Memory B cell (primary cell): Measurements from ENCODE around the gene SLC17A9.

Source experiments
- ATAC-seq: fragments of 150-1000 bp; cut with Tn5 transposase; 2 replicates; pipeline ENCODE4 v1.10.0; 2021; ENCODE audit warnings: low read depth, mild to moderate bottlenecking, moderate library complexity
- DNase-seq, 2 donors: peaks; one replicate each; pipeline ENCODE4 v3.0.0; 2022; ENCODE audit warnings: low spot score in 2 of 2
- H3K27ac Mint-ChIP-seq: one replicate; pipeline ENCODE4 v1.8.0; 2022; ENCODE audit warnings: mild to moderate bottlenecking, moderate library complexity, mixed read lengths
- H3K27me3 Mint-ChIP-seq: one replicate; pipeline ENCODE4 v1.8.0; 2022; ENCODE audit warnings: mixed read lengths
- H3K36me3 Mint-ChIP-seq: one replicate; pipeline ENCODE4 v1.8.0; 2022; ENCODE audit warnings: mild to moderate bottlenecking, mixed read lengths
- H3K4me1 Mint-ChIP-seq: one replicate; pipeline ENCODE4 v1.8.0; 2022; ENCODE audit warnings: mixed read lengths
- H3K4me3 Mint-ChIP-seq: one replicate; pipeline ENCODE4 v1.8.0; 2022; ENCODE audit warnings: mild to moderate bottlenecking, moderate library complexity, mixed read lengths
- H3K9me3 Mint-ChIP-seq: one replicate; pipeline ENCODE4 v1.8.0; 2022; ENCODE audit warnings: mixed read lengths

Gene SLC17A9

DNA sequence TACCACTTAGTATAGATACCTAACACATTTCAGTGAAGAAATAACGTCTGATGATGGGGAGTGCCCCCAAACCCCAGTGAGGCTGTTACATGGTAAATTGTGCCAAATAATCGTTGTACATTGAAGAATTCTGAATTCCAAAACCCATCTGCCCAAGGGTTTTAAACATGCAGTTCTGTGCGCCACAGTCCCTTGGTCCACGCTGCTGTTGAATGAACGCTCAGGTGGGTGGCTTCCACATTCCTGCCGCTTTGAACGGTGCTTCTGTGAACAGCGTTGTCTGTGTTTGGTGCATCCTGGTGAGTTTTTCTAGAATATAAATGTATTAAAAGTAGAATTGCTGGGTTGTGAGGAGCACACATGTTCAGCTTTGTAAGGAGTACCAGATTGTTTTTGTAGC, 11.6 kb upstream of the SLC17A9 start:
- Mint-ChIP-seq H3K27me3 (no peaks in the 10 kb centered on the region), H3K4me3 (no peak overlapping the region), H3K9me3 (no peaks in the 10 kb centered on the region), H3K4me1 (peaks cover 21% of the 10 kb centered on the region), H3K36me3 (peaks cover 17% of the 10 kb centered on the region), H3K27ac (no peak overlapping the region)
- ATAC-seq, result no peak
- no peak for DNase-seq

DNA sequence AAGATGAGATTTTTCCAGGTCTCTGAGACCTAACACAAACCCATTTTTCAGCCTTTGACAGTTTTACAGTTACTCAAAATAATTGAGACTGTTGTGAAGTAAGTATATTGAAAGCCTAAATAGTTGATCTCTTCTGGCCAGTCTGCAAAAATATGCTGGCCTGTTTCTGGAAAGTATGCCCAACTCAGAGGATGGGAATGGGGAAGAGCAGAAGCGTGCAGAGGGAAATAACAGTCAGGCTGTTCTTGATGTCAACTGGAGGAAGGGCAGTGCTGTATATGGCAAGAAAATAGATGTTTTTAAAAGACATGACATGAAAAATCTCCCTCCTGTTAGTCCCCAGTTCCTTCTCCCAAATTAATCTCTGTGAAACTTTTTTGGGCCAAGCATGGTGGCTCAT, 10.7 kb upstream of the SLC17A9 start:
- H3K9me3 Mint-ChIP-seq, result no peaks in the 10 kb centered on the region

DNA sequence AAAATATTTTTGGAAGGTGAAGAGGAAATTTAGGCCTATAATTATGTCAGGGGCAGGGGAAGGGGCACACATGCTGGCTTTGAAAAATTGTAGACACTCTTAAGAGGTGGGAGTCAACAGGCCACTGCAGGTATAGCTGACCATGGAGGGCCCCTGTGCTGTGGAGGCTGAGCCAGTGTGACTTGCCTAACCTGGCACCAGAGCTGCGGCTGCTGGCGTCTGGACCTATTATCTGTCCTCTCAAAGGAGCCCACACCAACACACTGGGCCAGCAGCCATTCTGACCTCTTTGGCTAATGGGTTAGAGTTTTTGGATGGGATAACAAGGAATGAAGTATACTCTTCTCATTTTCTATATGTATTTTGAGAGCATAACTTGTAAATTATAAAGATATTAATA, 10.1 kb upstream of the SLC17A9 start:
- Mint-ChIP-seq H3K27me3 (no peaks in the 10 kb centered on the region), H3K36me3 (peaks cover 22% of the 10 kb centered on the region), H3K4me3 (no peak overlapping the region), H3K4me1 (peaks cover 16% of the 10 kb centered on the region), H3K27ac (no peak overlapping the region), H3K9me3 (no peaks in the 10 kb centered on the region)
- DNase-seq, result no peak
- ATAC-seq, result no peak

More for the DNA sequence above, 10.7 kb upstream of the SLC17A9 start:
- Mint-ChIP-seq H3K27me3 (no peaks in the 10 kb centered on the region), H3K36me3 (peaks cover 20% of the 10 kb centered on the region), H3K27ac (peak overlapping the region; percentile 62), H3K4me3 (no peak overlapping the region), H3K4me1 (peaks cover 20% of the 10 kb centered on the region)
- no peak for ATAC-seq
- DNase-seq, result no peak

DNA sequence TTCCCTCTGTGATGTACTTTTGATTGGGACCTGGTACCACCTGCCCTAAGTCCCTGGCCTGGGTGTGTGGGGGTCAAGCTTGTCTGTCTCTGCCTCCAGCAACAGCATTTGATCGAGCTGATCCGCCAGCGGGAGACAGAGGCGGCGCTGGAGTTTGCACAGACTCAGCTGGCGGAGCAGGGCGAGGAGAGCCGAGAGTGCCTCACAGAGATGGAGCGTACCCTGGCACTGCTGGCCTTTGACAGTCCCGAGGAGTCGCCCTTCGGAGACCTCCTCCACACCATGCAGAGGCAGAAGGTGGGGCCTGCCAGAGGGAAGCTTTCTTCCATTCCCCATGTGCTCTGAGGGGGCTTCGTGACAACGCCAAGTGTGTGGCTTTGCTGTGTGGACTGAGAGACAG, 9.1 kb upstream of the SLC17A9 start:
- no peak overlapping the region for H3K4me3 Mint-ChIP-seq
- H3K36me3 Mint-ChIP-seq, result peaks cover 22% of the 10 kb centered on the region

DNA sequence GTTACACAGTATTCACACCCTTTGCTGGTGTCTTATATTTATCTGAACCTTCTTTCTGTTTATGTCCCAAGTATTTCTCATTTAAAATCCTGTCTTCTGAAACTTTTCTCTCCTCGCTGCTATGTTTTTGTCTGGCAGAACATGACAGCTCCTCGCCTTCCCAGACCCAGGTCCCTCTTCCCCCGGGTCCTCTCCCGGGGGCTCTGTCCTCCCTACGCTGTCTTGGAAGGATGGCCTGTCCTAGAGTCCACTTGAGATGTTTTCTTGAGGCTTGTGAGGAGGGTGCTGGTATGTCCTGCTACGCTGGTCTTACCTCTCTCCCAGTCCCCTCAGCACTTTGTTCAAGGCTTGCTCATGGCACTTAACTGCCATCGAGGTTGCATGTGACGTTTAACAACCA, 8.3 kb upstream of the SLC17A9 start:
- no peak overlapping the region for H3K27ac Mint-ChIP-seq
- no peaks in the 10 kb centered on the region for H3K27me3 Mint-ChIP-seq
- no peak for ATAC-seq
- DNase-seq, result no peak
- H3K36me3 Mint-ChIP-seq, result peaks cover 27% of the 10 kb centered on the region
- no peaks in the 10 kb centered on the region for H3K9me3 Mint-ChIP-seq
- H3K4me3 Mint-ChIP-seq, result no peak overlapping the region
- H3K4me1 Mint-ChIP-seq, result peaks cover 13% of the 10 kb centered on the region

More for the DNA sequence above, 9.1 kb upstream of the SLC17A9 start:
- no peak overlapping the region for H3K27ac Mint-ChIP-seq
- H3K4me1 Mint-ChIP-seq, result peaks cover 16% of the 10 kb centered on the region
- no peaks in the 10 kb centered on the region for H3K9me3 Mint-ChIP-seq
- H3K27me3 Mint-ChIP-seq, result no peaks in the 10 kb centered on the region
- DNase-seq (no peak), ATAC-seq (no peak)

DNA sequence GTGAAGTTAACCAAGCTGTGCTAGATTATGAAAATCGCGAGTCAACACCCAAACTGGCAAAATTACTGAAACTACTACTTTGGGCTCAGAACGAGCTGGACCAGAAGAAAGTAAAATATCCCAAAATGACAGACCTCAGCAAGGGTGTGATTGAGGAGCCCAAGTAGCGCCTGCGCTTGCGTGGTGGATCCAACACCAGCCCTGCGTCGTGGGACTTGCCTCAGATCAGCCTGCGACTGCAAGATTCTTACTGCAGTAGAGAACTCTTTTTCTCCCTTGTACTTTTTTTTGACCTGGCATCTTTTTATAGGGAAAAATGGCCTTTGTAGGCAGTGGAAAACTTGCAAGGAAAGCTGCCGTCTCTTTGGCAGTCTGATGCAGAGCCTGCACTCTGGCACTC, 7.8 kb upstream of the SLC17A9 start:
- Mint-ChIP-seq H3K27ac (no peak overlapping the region), H3K36me3 (peaks cover 28% of the 10 kb centered on the region), H3K9me3 (no peaks in the 10 kb centered on the region), H3K4me1 (peaks cover 8% of the 10 kb centered on the region), H3K4me3 (no peak overlapping the region), H3K27me3 (no peaks in the 10 kb centered on the region)
- DNase-seq (no peak), ATAC-seq (no peak)

DNA sequence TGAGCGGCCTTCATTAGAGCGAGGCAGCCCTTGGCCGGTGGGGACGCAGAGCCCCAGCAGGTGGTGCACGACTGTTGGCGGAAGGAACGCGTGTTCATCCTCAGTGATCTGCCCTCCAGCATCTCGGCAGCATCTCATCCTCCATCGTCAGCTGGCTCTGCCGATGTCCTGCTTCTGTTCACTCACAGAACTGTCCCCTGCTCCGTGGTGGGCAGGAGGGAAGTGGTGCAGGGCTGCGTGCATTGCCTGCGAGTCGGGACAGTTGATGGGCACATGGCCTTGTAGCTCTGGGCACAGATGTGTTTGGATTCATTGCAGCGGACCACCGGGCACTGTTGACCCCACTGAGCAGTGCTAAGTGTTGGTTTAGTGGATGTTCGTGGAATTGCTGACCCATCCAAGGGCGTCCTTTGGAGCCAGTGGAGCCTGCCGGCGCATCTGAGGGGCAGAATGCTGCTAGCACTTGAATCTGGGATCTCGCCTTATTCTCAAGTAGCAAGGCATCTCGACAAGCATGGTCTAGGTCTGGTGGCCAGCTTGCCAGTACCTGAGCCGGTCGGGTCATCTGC, 6.7 kb upstream of the SLC17A9 start:
- Mint-ChIP-seq H3K27me3 (no peaks in the 10 kb centered on the region), H3K36me3 (peaks cover 30% of the 10 kb centered on the region), H3K27ac (no peak overlapping the region), H3K4me1 (peaks cover 6% of the 10 kb centered on the region), H3K9me3 (no peaks in the 10 kb centered on the region), H3K4me3 (no peak overlapping the region)
- no peak for DNase-seq
- ATAC-seq, result no peak

DNA sequence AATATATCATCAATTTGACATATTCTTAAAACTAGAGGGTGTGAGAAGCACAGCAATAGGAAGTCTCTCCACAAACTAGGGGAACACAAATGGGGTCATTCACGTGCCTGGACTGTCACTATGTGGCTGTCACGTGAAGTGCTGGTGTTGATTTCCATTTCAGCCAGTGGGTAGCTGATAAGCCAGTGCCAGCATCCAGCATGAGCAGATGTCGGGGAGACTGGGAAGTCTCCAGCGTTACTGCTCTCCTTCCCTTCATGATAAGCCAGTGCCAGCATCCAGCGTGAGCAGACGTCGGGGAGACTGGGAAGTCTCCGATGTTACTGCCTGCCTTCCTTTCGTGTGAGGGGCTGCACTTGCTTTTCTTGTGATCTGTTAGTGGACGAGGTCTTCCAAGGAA, 5.6 kb upstream of the SLC17A9 start:
- Mint-ChIP-seq H3K9me3 (no peaks in the 10 kb centered on the region), H3K4me1 (no peaks in the 10 kb centered on the region), H3K27ac (no peak overlapping the region), H3K4me3 (no peak overlapping the region), H3K36me3 (peaks cover 27% of the 10 kb centered on the region), H3K27me3 (no peaks in the 10 kb centered on the region)
- ATAC-seq (no peak), DNase-seq (no peak)

- H3K27ac Mint-ChIP-seq, result no peak overlapping the region
- no peaks in the 10 kb centered on the region for H3K27me3 Mint-ChIP-seq
- no peak overlapping the region for H3K4me3 Mint-ChIP-seq
- no peaks in the 10 kb centered on the region for H3K9me3 Mint-ChIP-seq
- DNase-seq (no peak), ATAC-seq (no peak)
- peaks cover 3% of the 10 kb centered on the region for H3K4me1 Mint-ChIP-seq
- peaks cover 27% of the 10 kb centered on the region for H3K36me3 Mint-ChIP-seq
Observed at GRCh38 chr20:62947532-62948300, 4.8 kb upstream of the SLC17A9 start.

DNA sequence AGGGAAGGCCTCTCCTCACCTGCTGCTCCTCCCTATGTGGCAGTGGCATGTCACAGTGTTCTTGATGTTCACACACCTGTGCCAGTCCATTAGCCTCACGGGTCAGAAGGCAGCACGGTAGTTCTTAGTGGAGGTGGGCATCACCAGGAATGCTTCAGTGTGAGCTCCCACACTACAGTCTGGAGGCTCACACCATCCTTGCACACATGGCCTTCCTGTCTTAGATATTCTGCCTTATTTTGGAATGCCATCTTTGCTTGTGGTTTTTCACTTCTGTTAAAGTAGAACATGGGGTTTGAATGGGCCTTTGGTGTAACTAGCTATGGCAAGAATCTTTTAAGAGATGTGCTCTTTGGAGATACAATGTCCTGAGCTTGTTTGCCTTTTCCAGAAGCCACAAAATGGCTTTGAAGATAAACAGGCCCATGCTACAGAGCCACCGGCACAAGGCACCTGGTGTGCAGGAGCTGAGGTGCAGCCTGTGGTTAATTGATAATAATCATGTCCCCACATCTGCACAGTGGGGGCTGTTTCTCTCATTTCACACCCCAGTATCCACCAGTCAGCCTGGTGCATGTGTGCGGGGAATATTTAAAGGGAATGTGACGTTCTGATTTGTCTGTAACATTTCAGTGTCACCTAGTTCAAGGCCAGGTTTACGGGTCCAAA, 3.2 kb upstream of the SLC17A9 start:
- H3K4me3 Mint-ChIP-seq, result no peak overlapping the region
- DNase-seq, result no peak
- H3K27me3 Mint-ChIP-seq, result no peaks in the 10 kb centered on the region
- ATAC-seq, result no peak
- peaks cover 9% of the 10 kb centered on the region for H3K4me1 Mint-ChIP-seq
- no peak overlapping the region for H3K27ac Mint-ChIP-seq
- peaks cover 17% of the 10 kb centered on the region for H3K36me3 Mint-ChIP-seq
- H3K9me3 Mint-ChIP-seq, result no peaks in the 10 kb centered on the region

DNA sequence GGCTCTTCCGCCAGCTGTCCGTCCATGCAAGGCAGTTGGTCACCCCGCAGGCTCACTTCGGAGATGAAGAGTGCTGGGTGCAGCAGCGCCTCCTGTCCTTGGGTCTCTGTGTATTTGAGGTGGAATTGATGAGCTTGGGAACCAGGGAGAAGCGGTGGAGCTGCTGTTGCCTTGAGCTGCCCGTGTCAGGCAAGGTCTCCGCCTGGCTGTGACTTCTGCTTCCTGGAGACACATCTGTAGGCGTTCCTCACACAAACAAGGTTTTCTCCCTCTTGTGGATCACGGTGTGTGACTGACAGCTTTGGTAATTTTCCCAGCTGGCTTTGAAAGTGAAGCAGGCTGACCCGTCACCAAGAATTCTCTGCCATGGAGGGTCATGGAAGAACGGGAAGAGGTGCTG, 2.5 kb upstream of the SLC17A9 start:
- no peak overlapping the region for H3K4me3 Mint-ChIP-seq
- peaks cover 13% of the 10 kb centered on the region for H3K36me3 Mint-ChIP-seq
- H3K9me3 Mint-ChIP-seq, result no peaks in the 10 kb centered on the region
- H3K4me1 Mint-ChIP-seq, result peaks cover 14% of the 10 kb centered on the region
- no peaks in the 10 kb centered on the region for H3K27me3 Mint-ChIP-seq
- DNase-seq, result no peak
- no peak for ATAC-seq
- no peak overlapping the region for H3K27ac Mint-ChIP-seq

- H3K4me1 Mint-ChIP-seq, result peaks cover 14% of the 10 kb centered on the region
- H3K27ac Mint-ChIP-seq, result no peak overlapping the region
- no peaks in the 10 kb centered on the region for H3K27me3 Mint-ChIP-seq
- DNase-seq (no peak), ATAC-seq (no peak)
- H3K4me3 Mint-ChIP-seq, result no peak overlapping the region
- peaks cover 13% of the 10 kb centered on the region for H3K36me3 Mint-ChIP-seq
- H3K9me3 Mint-ChIP-seq, result no peaks in the 10 kb centered on the region
Observed at GRCh38 chr20:62950741-62951140, 1.8 kb upstream of the SLC17A9 start.

- no peaks in the 10 kb centered on the region for H3K9me3 Mint-ChIP-seq
- DNase-seq (no peak), ATAC-seq (no peak)
- H3K4me1 Mint-ChIP-seq, result peaks cover 14% of the 10 kb centered on the region
- H3K36me3 Mint-ChIP-seq, result peaks cover 13% of the 10 kb centered on the region
- no peaks in the 10 kb centered on the region for H3K27me3 Mint-ChIP-seq
- no peak overlapping the region for H3K27ac Mint-ChIP-seq
- H3K4me3 Mint-ChIP-seq, result peak overlapping the region; percentile 27
Observed at GRCh38 chr20:62951143-62951895, 1.2 kb upstream of the SLC17A9 start.

DNA sequence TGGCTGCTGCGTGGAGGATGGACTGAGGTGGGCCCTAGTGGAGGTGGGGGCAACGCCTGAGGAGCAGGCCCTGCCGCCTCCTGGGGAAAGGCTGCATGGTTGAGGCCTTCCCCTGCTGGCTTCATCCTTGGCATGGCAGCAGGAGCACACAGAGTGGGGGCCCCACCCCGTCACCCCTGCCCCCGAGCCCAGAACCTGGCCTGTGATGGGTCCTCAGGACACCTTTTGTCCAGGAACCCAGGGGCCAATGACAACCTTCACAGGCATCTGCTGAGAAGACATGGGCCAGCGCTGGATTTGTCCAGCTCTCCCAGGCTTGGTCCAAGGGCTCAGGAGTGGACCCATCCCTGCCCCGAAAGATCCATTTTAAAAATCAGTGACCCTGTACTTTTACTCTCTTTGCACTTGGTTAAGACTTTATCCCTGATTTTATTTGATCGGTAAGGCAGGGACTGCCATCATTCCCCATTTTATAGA, 575 bp upstream of the SLC17A9 start:
- ATAC-seq, result no peak
- Mint-ChIP-seq H3K9me3 (no peaks in the 10 kb centered on the region), H3K27ac (peak overlapping the region; percentile 88), H3K4me1 (peaks cover 14% of the 10 kb centered on the region), H3K4me3 (peak overlapping the region; percentile 90), H3K36me3 (peaks cover 10% of the 10 kb centered on the region), H3K27me3 (no peaks in the 10 kb centered on the region)
- DNase-seq, result no peak
